Muscle of arm (tissue), 14 donors: ENCODE results near the gene SIGLEC11. TPM values are rescaled to one million over a fixed set of nuclear protein-coding genes. Genes with fewer than 3 reads are reported as not detected.
"Not testable (repeated sequence)": the region's sequence is repeated elsewhere in the genome, so short reads cannot be mapped to it uniquely, and the experiment has no call there.

Experiments used
- DNase-seq: peaks from one replicate; pipeline ENCODE4 v3.0.0-alpha.2; 2013
- long read RNA-seq, 11 donors: transcript quantifications; one replicate each; lab custom pipeline, GENCODE V29; 2026
- polyA plus RNA-seq, 12 donors: library from polyadenylated mRNA; unstranded; fragments of 120-200 nt; gene quantifications; one replicate each; pipeline ENCODE4 v1.2.1, GENCODE V29; 2013; ENCODE audit not compliant: insufficient read length in 12 of 12

Gene SIGLEC11
- 1 to 10 TPM in 3 of 12 donors, under 1 TPM in 8, not detected in 1; 0.48 to 5.5 (median 0.77) TPM for polyA plus RNA-seq
- long read RNA-seq, donor 1, partial matches to known transcripts = 0 of 1 reads
- long read RNA-seq, donor 1, other reads (novel, unspliced or antisense) = 0 of 1 reads
- long read RNA-seq, donor 2 = 0 reads
- long read RNA-seq, donor 3 = 0 reads
- long read RNA-seq, donor 4 = 0 reads
- long read RNA-seq, donor 5 = 0 reads
- long read RNA-seq, donor 6 = 0 reads
- long read RNA-seq, donor 7 = 0 reads
- long read RNA-seq, donor 8 = 0 reads
- long read RNA-seq, donor 9 = 0 reads
- long read RNA-seq, donor 10 = 0 reads
- long read RNA-seq, donor 11 = 0 reads

GRCh38 chr19:49960980-49961379 lies at the start of gene SIGLEC11:
Gene SIGLEC11 (minus strand): TSS chr19:49961172. CDS start chr19:49961081, 91 bp downstream.
- DNase-seq = not testable (repeated sequence)

GRCh38 chr19:50008532-50008931 lies 47.6 kb upstream of the SIGLEC11 start:
- no peak for DNase-seq

- no peak for DNase-seq
These were observed 47.0 kb upstream of the SIGLEC11 start for GRCh38 chr19:50007947-50008346.

GRCh38 chr19:50007170-50007569 lies 46.2 kb upstream of the SIGLEC11 start:
- no peak for DNase-seq

- DNase-seq = no peak
These were observed 44.5 kb upstream of the SIGLEC11 start for GRCh38 chr19:50005428-50005827.

- no peak for DNase-seq
These were observed 42.9 kb upstream of the SIGLEC11 start for GRCh38 chr19:50003810-50004419.

GRCh38 chr19:50003254-50003788 lies 42.3 kb upstream of the SIGLEC11 start:
- no peak for DNase-seq

GRCh38 chr19:50002386-50002960 lies 41.5 kb upstream of the SIGLEC11 start:
- no peak for DNase-seq

GRCh38 chr19:50001775-50002174 lies 40.8 kb upstream of the SIGLEC11 start:
- DNase-seq = no peak

GRCh38 chr19:50000841-50001557 lies 40.0 kb upstream of the SIGLEC11 start:
- DNase-seq = no peak

- DNase-seq = no peak
These were observed 39.3 kb upstream of the SIGLEC11 start for GRCh38 chr19:50000038-50000840.

GRCh38 chr19:49999371-50000010 lies 38.5 kb upstream of the SIGLEC11 start:
- no peak for DNase-seq

- no peak for DNase-seq
These were observed 36.7 kb upstream of the SIGLEC11 start for GRCh38 chr19:49997709-49998108.

- DNase-seq = no peak
These were observed 27.5 kb upstream of the SIGLEC11 start for GRCh38 chr19:49988433-49988832.

- no peak for DNase-seq
These were observed 27.0 kb upstream of the SIGLEC11 start for GRCh38 chr19:49988007-49988406.

- DNase-seq = peak; percentile 91
These were observed 26.3 kb upstream of the SIGLEC11 start for GRCh38 chr19:49987159-49987698.

GRCh38 chr19:49986354-49986753 lies 25.4 kb upstream of the SIGLEC11 start:
- no peak for DNase-seq

- no peak for DNase-seq
These were observed 24.9 kb upstream of the SIGLEC11 start for GRCh38 chr19:49985871-49986270.

GRCh38 chr19:49984491-49984890 lies 23.5 kb upstream of the SIGLEC11 start:
- DNase-seq = no peak

GRCh38 chr19:49983645-49984229 lies 22.8 kb upstream of the SIGLEC11 start:
- peak; percentile 54 for DNase-seq
